ENCODE measurements around the gene KIF26B. TPM values are rescaled to one million over a fixed set of nuclear protein-coding genes. Genes with fewer than 3 reads are reported as not detected.

Gene KIF26B
- total RNA-seq, 1 donor from 2014 or later: 0.45 TPM

DNA sequence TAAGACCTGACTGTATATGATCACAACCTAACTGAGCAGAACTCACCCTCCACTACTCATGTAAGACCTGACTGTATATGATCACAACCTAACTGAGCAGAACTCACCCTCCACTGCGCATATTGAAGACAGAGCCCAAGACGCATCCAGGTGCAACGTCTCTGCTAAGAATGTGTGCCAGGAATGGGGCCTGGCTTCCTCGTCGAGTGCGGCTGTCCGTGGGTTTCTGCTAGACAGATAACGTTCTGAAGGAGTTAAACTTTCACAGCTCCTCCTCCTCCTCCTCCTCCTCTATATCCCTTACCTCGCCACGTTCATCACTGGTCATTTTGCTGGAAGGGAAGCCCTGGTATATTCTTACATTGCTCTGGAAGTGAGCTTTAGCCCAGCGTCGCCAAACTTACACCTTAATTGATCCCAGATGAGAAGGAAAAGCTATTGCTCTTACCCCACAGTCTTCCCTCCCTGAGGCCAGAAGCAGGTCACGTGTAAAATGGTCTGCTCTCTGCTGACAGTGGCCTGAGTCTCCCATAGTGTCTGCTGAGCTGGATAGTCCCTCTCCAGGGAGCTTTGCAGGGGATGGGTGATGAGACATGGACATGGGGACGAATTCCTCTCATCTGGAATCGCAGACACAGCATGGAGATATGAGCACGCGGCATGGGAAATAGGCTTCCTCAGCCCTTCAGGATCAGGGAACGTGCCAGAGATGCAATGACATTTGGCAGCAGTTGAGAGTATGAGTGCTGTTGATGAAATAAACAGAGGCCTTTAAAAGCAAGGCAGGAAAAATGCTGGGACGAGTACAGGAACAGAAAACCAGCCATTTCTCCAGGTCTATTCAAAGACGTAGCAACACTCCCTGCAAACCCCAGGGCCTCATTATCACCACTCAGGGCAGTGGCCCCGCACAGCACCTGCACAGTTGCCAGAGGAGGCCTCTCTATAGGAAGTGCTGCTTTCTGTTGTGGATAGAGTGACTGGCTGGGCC is 528.1 kb downstream of the KIF26B start:
- intact Hi-C loops (cut with DNase I): no loop called here
- ATAC-seq (no peak), DNase-seq (ENCODE audit: low spot score) (peak; percentile 30)

- ATAC-seq: no peak
- intact Hi-C loops (cut with DNase I): no loop called here
- no peak for DNase-seq (ENCODE audit: low spot score)
Observed at GRCh38 chr1:245683676-245684075, 528.9 kb downstream of the KIF26B start.

GRCh38 chr1:245684166-245684565 is 529.4 kb downstream of the KIF26B start:
- DNase-seq (ENCODE audit: low spot score) (peak; percentile 43), ATAC-seq (no peak)
- intact Hi-C loops (cut with DNase I): no loop called here

- DNase-seq (ENCODE audit: low spot score) (peak; percentile 14), ATAC-seq (no peak)
- intact Hi-C loops (cut with DNase I): no loop called here
Observed at GRCh38 chr1:245684571-245684970, 529.8 kb downstream of the KIF26B start.

GRCh38 chr1:245685111-245685810 is 530.5 kb downstream of the KIF26B start:
- intact Hi-C loops (cut with DNase I): no loop called here
- ATAC-seq (no peak), DNase-seq (ENCODE audit: low spot score) (peak; percentile 47)

GRCh38 chr1:245686006-245686405 is 531.2 kb downstream of the KIF26B start:
- intact Hi-C loops (cut with DNase I): no loop called here
- ATAC-seq: no peak
- DNase-seq (ENCODE audit: low spot score): peak; percentile 40

- DNase-seq (ENCODE audit: low spot score) (peak; percentile 41), ATAC-seq (no peak)
- intact Hi-C loops (cut with DNase I): no loop called here
Observed at GRCh38 chr1:245686446-245687030, 531.8 kb downstream of the KIF26B start.

GRCh38 chr1:245687152-245687635 is 532.4 kb downstream of the KIF26B start:
- ATAC-seq: no peak
- DNase-seq (ENCODE audit: low spot score): peak; percentile 33
- intact Hi-C loops (cut with DNase I): no loop called here

DNA sequence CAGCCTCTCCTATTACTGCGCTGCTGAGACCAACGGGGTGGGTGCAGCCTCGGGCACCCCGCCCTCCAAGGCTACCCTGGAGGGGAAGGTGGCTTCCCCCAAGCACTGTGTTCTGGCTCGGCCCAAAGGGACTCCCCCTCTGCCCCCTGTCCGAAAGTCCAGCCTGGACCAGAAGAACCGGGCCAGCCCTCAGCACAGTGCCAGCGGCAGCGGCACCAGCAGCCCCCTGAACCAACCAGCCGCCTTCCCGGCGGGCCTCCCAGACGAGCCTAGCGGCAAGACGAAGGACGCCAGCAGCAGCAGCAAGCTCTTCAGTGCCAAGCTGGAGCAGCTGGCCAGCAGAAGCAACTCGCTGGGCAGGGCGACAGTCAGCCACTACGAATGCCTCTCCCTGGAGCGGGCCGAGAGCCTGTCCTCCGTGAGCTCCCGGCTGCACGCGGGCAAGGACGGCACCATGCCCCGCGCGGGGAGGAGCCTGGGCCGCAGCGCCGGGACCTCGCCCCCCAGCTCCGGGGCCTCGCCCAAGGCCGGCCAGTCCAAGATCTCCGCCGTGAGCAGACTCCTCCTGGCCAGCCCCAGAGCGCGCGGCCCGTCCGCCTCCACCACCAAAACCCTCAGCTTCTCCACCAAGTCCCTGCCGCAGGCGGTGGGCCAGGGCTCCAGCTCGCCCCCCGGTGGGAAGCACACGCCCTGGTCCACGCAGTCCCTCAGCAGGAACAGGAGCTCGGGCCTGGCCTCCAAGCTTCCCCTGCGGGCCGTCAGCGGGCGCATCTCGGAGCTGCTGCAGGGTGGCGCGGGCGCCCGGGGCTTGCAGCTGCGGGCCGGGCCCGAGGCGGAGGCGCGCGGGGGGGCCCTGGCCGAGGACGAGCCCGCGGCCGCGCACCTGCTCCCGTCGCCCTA is 533.1 kb downstream of the KIF26B start:
- no peak for ATAC-seq
- intact Hi-C loops (cut with DNase I): no loop called here
- no peak for DNase-seq (ENCODE audit: low spot score)

GRCh38 chr1:245688536-245689453 is 534.0 kb downstream of the KIF26B start:
- no peak for ATAC-seq
- intact Hi-C loops (cut with DNase I): no loop called here

DNA sequence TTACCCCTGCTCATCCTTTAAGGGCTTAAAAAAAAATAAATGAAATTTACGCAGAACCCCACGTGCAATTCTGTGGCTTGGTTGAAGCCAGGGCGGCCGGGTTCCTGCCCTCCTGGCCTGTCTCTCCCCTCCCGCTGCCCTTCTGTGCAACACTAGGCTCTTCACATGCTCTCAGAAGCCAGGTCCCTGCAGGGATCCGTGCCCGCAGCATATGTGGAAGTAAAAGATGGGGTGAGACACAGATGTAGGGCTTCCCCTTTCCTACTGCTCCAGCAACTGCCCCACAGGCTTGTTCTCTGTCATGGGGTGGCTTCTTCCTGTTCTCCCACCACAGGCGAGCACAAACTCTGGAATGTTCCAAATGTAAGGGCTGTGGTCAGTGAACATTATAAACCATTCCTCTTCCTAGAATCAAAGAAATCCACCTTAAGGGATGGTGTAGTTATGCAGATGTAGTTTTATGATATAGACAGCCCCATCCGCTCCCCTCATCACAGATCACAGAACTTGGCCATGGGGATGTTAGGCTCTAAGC is 535.4 kb downstream of the KIF26B start:
- no peak for DNase-seq (ENCODE audit: low spot score)
- intact Hi-C loops (cut with DNase I): no loop called here
- ATAC-seq: peak; percentile 54

More at GRCh38 chr1:245688536-245689453, 534.0 kb downstream of the KIF26B start:
- DNase-seq (ENCODE audit: low spot score): peak; percentile 32

DNA sequence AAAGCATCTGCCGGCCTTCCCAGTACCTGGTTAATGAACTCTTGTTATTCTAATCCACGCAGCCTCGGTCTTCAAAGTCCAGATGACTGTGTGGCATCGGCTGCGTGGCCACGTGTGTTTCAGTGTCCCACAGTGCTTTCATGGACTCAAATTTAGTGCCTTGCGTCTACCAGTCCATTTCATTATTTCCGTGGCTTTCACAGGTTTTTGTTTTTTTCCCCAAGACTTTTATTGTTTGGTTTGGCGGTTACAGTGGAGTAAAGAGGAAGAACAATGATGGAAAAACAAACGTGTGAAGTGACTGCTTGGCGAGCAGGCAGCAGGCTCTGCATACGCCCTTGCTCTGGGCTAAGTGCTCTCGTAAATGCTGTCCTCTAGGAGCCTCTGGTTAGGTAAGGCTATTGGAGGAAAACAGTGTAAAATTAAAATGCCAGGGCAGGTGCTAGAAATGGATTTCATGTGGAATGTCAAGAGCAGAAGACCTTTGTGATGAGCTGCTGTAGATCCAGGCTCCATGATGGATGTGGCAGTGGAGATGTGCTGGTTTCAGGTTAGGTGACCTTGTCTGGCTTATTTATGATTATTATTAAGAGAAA is 536.3 kb downstream of the KIF26B start:
- intact Hi-C loops (cut with DNase I): no loop called here
- DNase-seq (ENCODE audit: low spot score) (no peak), ATAC-seq (no peak)

GRCh38 chr1:245691897-245692296 is 537.1 kb downstream of the KIF26B start:
- intact Hi-C loops (cut with DNase I): no loop called here
- DNase-seq (ENCODE audit: low spot score): no peak
- no peak for ATAC-seq

DNA sequence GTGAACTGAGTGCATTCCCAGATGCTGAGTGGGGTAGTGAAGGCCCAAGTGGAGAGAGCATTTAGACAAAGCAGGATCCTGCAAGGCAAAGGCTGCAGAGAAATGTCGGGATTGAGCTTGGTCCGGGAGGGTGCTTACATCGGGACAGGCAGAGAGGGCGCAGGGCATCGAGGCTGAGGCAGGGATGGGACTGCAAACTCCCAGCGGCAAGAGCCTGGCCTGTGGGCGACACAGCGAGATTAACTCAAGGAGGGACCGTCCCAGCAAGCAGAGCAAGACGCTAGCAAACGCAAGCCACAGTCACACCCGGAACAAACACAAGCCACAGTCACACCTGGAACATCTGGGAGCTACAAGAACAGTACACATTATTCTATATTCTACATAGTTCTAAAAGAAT is 537.5 kb downstream of the KIF26B start:
- intact Hi-C loops (cut with DNase I): no loop called here
- no peak for DNase-seq (ENCODE audit: low spot score)
- ATAC-seq: no peak

GRCh38 chr1:245693116-245693793 is 538.5 kb downstream of the KIF26B start:
- ATAC-seq (no peak), DNase-seq (ENCODE audit: low spot score) (no peak)
- intact Hi-C loops (cut with DNase I): no loop called here

DNA sequence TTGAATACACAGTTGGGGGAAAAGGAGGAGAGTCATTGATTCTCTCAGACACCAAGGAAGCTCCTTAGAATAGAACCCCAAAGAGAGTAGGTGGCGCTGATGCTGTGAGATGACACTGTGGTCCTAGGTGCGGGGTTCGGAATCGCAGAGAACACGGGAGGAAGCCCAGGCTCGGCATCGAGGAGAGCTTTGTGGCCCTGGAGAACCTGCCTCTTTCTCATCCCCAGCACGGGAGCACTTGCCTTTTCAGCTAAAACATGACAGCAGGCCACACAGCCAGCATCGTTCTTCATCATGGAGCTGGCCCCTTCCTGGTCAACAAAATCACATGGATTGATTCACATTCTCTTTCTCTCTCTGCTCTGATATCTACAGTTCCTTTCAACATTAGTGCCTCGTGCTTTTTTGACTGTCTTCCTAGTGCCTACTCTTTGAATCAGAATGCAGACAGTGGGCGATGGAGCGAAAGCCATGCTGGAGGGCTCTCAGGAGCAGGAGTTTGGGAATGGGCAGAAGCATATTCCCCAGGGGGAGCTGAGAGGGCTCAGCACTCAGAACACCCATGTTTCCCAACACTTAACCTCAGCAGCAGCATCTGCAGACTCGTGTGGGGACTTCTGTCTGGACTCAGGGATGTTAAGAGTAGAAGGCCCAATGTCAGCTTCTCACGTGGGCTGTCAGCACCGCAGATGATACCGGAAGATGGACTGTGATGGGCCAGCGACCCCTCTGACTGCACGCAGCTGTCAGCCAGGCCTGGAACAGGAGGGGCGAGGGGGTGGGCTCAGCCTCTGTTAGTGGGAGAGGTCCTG is 539.4 kb downstream of the KIF26B start:
- DNase-seq (ENCODE audit: low spot score) (no peak), ATAC-seq (no peak)
- intact Hi-C loops (cut with DNase I): no loop called here
